ENCODE measurements around the gene C1orf52. TPM values are rescaled to one million over a fixed set of nuclear protein-coding genes. Genes with fewer than 3 reads are reported as not detected.

C1orf52 gene
- total RNA-seq, 1 experiment from 2014 or later: 44.5 TPM

- no peak for TF ChIP-seq KAT7 (CRISPR knock-in tag; IDR thresholded peaks at IDR 0.05; ENCODE audit: borderline replicate concordance)
Observed at GRCh38 chr1:85244271-85245061, 15.0 kb downstream of the C1orf52 start (continued).

GRCh38 chr1:85243372-85243771, 16.1 kb downstream of the C1orf52 start:
- Mint-ChIP-seq H3K27me3 (ENCODE audit: low read depth) (no peaks in the 10 kb centered on the region), H3K27ac (no peak overlapping the region), H3K4me1 (peaks cover 25% of the 10 kb centered on the region), H3K9me3 (peaks cover 10% of the 10 kb centered on the region), H3K4me3 (no peak overlapping the region), H3K36me3 (peaks cover 6% of the 10 kb centered on the region; the same call in 1 of the 2 replicates)
- CTCF ChIA-PET: interaction anchor here (2.1 kb wide), 1 partner anchor 16 kb away, joined by 10 read pairs; the partner anchor contains the start of gene C1orf52
- no peak for DNase-seq (ENCODE audit: low spot score)
- no peak for TF ChIP-seq ATF2 (CRISPR knock-in tag; IDR thresholded peaks at IDR 0.05; ENCODE audit: borderline replicate concordance, low read depth)
- TF ChIP-seq ATF6 (CRISPR knock-in tag; IDR thresholded peaks at IDR 0.05): no peak
- no peak for TF ChIP-seq RORB (CRISPR knock-in tag; IDR thresholded peaks at IDR 0.05)
- no peak for TF ChIP-seq JAZF1 (CRISPR knock-in tag; IDR thresholded peaks at IDR 0.05)
- TF ChIP-seq PRRX2 (CRISPR knock-in tag; IDR thresholded peaks at IDR 0.05): no peak
- POLR2A ChIA-PET: interaction anchor here (0.6 kb wide), 1 partner anchor 199 kb away, joined by 3 read pairs; no protein-coding TSS in a partner anchor
- no peak for ATAC-seq

GRCh38 chr1:85240643-85241042, 18.8 kb downstream of the C1orf52 start:
- Mint-ChIP-seq H3K4me3 (no peak overlapping the region), H3K4me1 (peaks cover 25% of the 10 kb centered on the region), H3K27me3 (ENCODE audit: low read depth) (no peaks in the 10 kb centered on the region), H3K27ac (no peak overlapping the region), H3K9me3 (0 out of 2 replicates have a peak, but pooled peaks cover 3% of the 10 kb centered on the region), H3K36me3 (no peaks in the 10 kb centered on the region)
- no peak for DNase-seq (ENCODE audit: low spot score)
- TF ChIP-seq ZBTB21 (CRISPR knock-in tag; IDR thresholded peaks at IDR 0.05; ENCODE audit: borderline replicate concordance): no peak
- TF ChIP-seq MYBL2 (CRISPR knock-in tag; IDR thresholded peaks at IDR 0.05): no peak
- TF ChIP-seq CTCF (IDR thresholded peaks at IDR 0.05): no peak
- TF ChIP-seq GTF2I (CRISPR knock-in tag; conservative IDR thresholded peaks at IDR 0.05): no peak
- TF ChIP-seq ATF3 (CRISPR knock-in tag; conservative IDR thresholded peaks at IDR 0.05): no peak
- POLR2A ChIA-PET: interaction anchor here (0.9 to 1.5 kb wide), 3 partner anchors 15 to 132 kb away, joined by 3 read pairs; partner anchors contain the start of gene BCL10
- CTCF ChIA-PET: interaction anchor here (0.7 to 1.8 kb wide), 23 partner anchors 10 to 305 kb away, joined by 3 to 58 read pairs (median 4); partner anchors contain the start of gene C1orf52
- no peak for ATAC-seq

GRCh38 chr1:85240174-85240601, 19.3 kb downstream of the C1orf52 start:
- Mint-ChIP-seq H3K27me3 (ENCODE audit: low read depth) (no peaks in the 10 kb centered on the region), H3K9me3 (0 out of 2 replicates have a peak, but pooled peaks cover 3% of the 10 kb centered on the region), H3K4me1 (peaks cover 25% of the 10 kb centered on the region), H3K4me3 (no peak overlapping the region), H3K36me3 (no peaks in the 10 kb centered on the region), H3K27ac (no peak overlapping the region)
- CTCF ChIA-PET: interaction anchor here (0.6 to 1.8 kb wide), 28 partner anchors 9 to 304 kb away, joined by 3 to 58 read pairs (median 4); partner anchors contain the start of gene C1orf52
- POLR2A ChIA-PET: interaction anchor here (0.9 to 1.5 kb wide), 4 partner anchors 16 to 295 kb away, joined by 3 read pairs; partner anchors contain the start of gene BCL10
- DNase-seq (ENCODE audit: low spot score) (peak; percentile 56), ATAC-seq (peak; percentile 94)
- no peak for TF ChIP-seq ZBTB21 (CRISPR knock-in tag; IDR thresholded peaks at IDR 0.05; ENCODE audit: borderline replicate concordance)
- TF ChIP-seq ELF4 (CRISPR knock-in tag; IDR thresholded peaks at IDR 0.05; ENCODE audit: low read depth): no peak
- no peak for TF ChIP-seq ZNF532 (CRISPR knock-in tag; IDR thresholded peaks at IDR 0.05; ENCODE audit: borderline replicate concordance)
- no peak for TF ChIP-seq SOX15 (CRISPR knock-in tag; IDR thresholded peaks at IDR 0.05)
- TF ChIP-seq FOXP4 (CRISPR knock-in tag; IDR thresholded peaks at IDR 0.05): no peak
- no peak for TF ChIP-seq EMX1 (CRISPR knock-in tag; IDR thresholded peaks at IDR 0.05)
